ENCODE data around the gene TATDN2.

DNA sequence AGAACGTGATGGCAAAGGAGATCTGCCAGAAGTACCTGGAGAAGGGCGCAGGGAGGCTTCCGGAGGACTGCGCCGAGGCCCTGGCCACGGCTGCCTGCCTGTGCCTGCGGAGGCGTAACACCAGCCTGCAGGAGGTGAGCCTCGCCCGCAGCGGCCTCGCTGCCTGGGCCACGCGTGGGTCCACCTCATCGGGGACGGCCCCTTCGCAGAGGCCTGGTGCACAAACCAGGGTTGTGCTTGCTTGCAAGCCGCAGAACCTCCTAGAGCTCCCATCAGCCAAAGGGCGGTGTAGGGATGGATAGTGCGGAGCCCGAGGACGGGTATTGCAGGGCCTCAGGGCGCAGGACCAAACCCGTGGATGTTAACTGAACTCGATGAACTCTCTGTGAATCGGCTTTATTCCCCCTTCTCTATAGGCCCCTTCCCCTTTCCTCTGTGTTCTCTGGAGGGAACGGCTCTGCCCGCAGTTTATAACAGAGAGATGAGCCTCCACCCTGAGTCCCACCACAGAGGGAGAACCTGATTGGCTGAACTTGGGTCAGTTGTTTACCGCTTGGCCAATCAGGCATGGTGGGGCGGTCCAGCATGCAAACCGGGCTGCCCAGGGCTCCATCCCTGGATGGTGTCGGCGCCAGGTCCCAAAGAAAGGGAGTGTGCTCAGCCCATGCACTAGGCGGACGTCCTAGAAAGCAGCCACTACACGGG is 13.6 kb upstream of the TATDN2 start:
- TF ChIP-seq CTCF (IDR thresholded peaks at IDR 0.05) (no peak), POLR2A (IDR thresholded peaks at IDR 0.05) (no peak), EP300 (IDR thresholded peaks at IDR 0.05) (no peak)
